Neural cell (in vitro differentiated cells): ENCODE data around the gene CDKL4.

Experiments
- EP300 ChIP-seq: fragments of 450-650 bp; conservative IDR thresholded peaks from 2 replicates; pipeline ENCODE4 v1.6.1; 2014; ENCODE audit warnings: antibody characterized with exemption, mild to moderate bottlenecking, moderate library complexity; ENCODE audit not compliant: poor library complexity, severe bottlenecking
- EZH2 ChIP-seq: fragments of 200-600, 300-800 bp; shearing (Covaris generic), sonication (generic); IDR thresholded peaks from 2 replicates; pipeline ENCODE4 v1.6.1; 2014; ENCODE audit warnings: antibody characterized with exemption, low read length, borderline replicate concordance, mild to moderate bottlenecking; ENCODE audit not compliant: insufficient read depth, poor library complexity, severe bottlenecking
- POLR2AphosphoS5 ChIP-seq: IDR thresholded peaks from 2 replicates; pipeline ENCODE4 v1.6.1; 2012
- RAD21 ChIP-seq: fragments of 450-650 bp; conservative IDR thresholded peaks from 2 replicates; pipeline ENCODE4 v1.6.1; 2014; ENCODE audit warnings: antibody characterized with exemption, mild to moderate bottlenecking, moderate library complexity
- SMC3 ChIP-seq: fragments of 450-650 bp; conservative IDR thresholded peaks from 2 replicates; pipeline ENCODE4 v1.6.1; 2014; ENCODE audit warnings: antibody characterized with exemption, mild to moderate bottlenecking, moderate library complexity; ENCODE audit not compliant: poor library complexity
- TAF1 ChIP-seq: IDR thresholded peaks from 2 replicates; pipeline ENCODE4 v1.6.1; 2012; ENCODE audit warnings: low read depth
- TF ChIP-seq, protein P1 (sequence below): fragments of 450-650 bp; IDR thresholded peaks from 2 replicates; pipeline ENCODE4 v1.5.1; 2014; ENCODE audit warnings: antibody characterized with exemption, mild to moderate bottlenecking, moderate library complexity; ENCODE audit not compliant: poor library complexity, severe bottlenecking
- TF ChIP-seq, protein P2 (sequence below): IDR thresholded peaks from 2 replicates; pipeline ENCODE4 v1.6.1; 2012; ENCODE audit warnings: borderline replicate concordance

DNA sequence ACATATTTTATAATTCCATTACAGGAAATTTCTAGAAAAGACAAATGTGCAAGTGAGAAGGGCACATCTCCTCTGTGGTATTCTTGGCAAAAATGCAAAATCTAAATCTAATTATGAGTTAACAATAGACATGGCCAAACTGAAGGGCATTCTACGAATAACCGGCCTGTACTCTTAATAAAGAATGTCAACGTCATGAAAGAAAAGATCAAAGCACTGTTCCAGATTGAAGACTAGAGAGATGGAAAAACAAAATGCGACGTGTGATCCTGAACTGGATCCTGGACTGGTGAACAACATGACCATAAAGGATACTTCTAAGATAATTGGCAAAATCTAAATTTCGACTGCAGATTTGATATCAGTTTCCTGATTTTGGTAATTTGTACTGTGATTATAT lies 3.0 kb downstream of the CDKL4 start:
- TF ChIP-seq, protein P1, sequence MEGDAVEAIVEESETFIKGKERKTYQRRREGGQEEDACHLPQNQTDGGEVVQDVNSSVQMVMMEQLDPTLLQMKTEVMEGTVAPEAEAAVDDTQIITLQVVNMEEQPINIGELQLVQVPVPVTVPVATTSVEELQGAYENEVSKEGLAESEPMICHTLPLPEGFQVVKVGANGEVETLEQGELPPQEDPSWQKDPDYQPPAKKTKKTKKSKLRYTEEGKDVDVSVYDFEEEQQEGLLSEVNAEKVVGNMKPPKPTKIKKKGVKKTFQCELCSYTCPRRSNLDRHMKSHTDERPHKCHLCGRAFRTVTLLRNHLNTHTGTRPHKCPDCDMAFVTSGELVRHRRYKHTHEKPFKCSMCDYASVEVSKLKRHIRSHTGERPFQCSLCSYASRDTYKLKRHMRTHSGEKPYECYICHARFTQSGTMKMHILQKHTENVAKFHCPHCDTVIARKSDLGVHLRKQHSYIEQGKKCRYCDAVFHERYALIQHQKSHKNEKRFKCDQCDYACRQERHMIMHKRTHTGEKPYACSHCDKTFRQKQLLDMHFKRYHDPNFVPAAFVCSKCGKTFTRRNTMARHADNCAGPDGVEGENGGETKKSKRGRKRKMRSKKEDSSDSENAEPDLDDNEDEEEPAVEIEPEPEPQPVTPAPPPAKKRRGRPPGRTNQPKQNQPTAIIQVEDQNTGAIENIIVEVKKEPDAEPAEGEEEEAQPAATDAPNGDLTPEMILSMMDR = no peak
- no peak for TF ChIP-seq POLR2AphosphoS5
- TF ChIP-seq, protein P2, sequence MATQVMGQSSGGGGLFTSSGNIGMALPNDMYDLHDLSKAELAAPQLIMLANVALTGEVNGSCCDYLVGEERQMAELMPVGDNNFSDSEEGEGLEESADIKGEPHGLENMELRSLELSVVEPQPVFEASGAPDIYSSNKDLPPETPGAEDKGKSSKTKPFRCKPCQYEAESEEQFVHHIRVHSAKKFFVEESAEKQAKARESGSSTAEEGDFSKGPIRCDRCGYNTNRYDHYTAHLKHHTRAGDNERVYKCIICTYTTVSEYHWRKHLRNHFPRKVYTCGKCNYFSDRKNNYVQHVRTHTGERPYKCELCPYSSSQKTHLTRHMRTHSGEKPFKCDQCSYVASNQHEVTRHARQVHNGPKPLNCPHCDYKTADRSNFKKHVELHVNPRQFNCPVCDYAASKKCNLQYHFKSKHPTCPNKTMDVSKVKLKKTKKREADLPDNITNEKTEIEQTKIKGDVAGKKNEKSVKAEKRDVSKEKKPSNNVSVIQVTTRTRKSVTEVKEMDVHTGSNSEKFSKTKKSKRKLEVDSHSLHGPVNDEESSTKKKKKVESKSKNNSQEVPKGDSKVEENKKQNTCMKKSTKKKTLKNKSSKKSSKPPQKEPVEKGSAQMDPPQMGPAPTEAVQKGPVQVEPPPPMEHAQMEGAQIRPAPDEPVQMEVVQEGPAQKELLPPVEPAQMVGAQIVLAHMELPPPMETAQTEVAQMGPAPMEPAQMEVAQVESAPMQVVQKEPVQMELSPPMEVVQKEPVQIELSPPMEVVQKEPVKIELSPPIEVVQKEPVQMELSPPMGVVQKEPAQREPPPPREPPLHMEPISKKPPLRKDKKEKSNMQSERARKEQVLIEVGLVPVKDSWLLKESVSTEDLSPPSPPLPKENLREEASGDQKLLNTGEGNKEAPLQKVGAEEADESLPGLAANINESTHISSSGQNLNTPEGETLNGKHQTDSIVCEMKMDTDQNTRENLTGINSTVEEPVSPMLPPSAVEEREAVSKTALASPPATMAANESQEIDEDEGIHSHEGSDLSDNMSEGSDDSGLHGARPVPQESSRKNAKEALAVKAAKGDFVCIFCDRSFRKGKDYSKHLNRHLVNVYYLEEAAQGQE = no peak
- no peak for TF ChIP-seq EZH2
- TF ChIP-seq SMC3 = no peak
- TF ChIP-seq EP300 = no peak
- no peak for TF ChIP-seq RAD21
- TF ChIP-seq TAF1 = no peak
